NCI-H128 (cell line): ENCODE data around the gene NHLRC4.
A peak's percentile ranks its signal among the peaks of the same experiment; 100 is the strongest.
"Not testable (repeated sequence)": the region's sequence is repeated elsewhere in the genome, so short reads cannot be mapped to it uniquely, and the experiment has no call there.

Experiments used
- DNase-seq: peaks from one replicate; lab custom pipeline; 2025; ENCODE audit not compliant: unreplicated experiment; lab: John Stamatoyannopoulos, UW

The NHLRC4 gene

DNA sequence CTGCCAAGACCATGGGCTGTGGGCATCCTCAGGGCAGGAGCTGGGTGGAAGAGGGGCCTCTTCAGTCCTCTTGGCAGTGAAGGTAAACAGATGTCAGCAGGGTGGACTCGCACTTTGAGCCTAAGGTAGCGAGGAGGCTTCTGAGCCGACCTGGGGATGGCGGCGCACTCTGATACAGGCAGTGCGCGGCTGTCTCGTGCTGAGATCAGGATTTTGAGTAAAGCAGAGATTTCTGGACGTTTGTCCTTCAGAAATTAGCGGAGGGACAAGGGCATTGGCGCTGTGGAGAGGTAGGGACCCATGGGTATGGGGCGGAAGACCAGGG lies 29.9 kb downstream of the NHLRC4 start:
- no peak for DNase-seq

DNA sequence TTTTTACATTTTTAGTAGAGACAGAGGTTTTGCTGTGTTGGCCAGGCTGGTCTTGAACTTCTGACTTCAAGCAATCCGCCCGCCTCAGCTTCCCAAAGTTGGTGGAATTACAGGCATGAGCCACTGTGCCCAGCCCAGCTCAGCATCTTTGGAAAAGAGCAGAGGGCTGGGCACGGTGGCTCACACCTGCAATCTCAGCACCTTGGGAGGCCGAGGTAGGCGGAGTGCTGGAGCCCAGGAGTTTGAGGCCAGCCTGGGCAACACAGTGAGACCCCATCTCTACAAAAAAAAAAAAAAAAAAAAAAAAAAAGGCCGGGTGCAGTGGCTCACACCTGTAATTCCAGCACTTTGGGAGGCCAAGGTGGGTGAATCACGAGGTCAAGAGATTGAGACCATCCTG lies 30.9 kb downstream of the NHLRC4 start:
- not testable (repeated sequence) for DNase-seq

DNA sequence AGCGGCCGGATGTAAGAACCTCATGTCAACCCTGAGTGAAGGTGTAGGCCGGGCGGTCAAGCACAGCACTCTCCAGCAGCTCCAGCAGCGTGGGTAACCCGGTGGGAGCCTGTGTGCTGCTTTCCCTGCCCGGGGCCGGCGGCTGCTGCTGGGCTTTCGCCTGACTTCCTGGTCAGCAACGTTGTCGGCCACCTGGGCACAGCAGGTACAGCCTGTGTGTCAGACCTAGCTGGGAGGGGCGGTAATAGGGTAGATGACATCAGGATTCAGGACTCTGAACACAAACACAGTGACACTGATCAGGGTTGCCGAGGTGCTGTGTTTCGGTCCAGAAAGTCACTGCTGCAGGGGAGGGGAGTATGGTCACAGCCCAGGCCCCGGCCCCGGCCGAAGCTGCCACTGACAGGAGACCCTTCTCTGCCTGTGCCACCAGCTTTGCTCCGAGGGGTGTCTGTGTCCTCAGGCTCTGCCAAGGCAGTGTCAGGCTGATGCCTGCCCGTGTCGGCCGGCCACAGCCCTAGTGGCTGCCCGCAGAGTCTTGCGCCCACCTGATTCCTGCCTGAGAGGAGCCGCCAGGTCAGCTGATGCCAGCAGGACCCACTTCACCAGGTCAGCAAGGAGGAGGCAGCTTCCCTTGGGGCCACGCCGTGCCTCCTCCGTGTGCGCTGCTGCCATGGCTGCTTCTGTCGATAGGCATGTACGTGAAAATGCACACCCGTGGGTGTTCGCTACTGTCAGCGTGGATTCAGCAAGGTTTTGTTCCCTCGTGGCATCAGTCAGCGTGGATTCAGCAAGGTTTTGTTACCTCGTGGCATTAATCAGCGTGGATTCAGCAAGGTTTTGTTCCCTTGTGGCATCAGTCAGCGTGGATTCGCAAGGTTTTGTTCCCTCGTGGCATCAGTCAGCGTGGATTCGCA lies 32.3 kb downstream of the NHLRC4 start:
- DNase-seq = no peak

GRCh38 chr16:600781-601180 lies 34.0 kb downstream of the NHLRC4 start:
- DNase-seq = no peak

DNA sequence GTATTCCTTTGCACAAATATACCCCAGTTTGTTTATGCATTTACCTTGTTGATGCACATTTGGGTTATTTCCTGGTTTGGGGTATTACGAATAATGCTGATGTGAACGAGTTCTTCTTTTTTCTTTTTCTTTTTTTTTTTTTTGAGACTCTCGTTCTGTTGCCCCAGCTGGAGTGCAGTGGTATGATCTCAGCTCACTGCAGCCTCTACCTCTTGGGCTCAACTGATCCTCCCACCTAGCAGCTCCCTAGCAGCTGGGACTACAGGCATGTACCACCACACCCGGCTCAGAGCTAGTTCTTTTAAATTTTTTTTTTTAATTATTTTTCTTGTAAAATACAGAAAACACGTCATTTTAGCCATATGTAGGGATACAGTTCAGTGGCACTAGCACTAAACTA lies 37.1 kb downstream of the NHLRC4 start:
- no peak for DNase-seq

DNA sequence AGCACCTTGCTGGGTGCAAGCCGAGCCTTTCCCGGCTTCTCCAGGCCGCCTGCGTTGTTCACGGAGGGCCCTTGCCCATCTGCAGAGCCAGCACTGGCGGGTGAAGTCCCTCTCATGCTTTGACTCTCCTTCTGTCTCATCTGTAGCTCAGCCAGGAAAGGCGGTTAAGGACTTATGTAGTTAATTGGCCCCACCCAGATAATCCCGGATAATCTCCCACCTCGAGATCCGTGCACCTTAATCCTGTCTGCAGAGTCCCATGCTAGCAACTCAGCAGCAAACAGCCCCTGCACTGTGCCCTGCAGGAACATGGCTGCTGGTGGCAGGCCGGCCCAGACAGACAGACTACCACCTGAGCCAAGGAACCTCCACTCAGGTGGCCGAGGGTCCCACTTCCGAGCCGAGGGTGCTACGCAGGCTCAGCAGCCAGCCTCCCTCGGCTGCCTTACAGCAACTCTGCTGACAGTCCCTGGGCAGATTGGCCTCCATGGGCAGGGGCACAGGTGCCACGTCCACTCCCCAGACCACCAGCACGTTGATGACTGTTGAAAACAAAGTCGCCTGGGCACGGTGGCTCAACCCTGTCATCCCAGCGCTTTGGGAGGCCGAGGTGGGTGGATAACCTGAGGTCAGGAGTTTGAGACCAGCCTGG lies 40.0 kb downstream of the NHLRC4 start:
- no peak for DNase-seq

- DNase-seq = no peak
Observed at GRCh38 chr16:608019-608418, 41.2 kb downstream of the NHLRC4 start.

DNA sequence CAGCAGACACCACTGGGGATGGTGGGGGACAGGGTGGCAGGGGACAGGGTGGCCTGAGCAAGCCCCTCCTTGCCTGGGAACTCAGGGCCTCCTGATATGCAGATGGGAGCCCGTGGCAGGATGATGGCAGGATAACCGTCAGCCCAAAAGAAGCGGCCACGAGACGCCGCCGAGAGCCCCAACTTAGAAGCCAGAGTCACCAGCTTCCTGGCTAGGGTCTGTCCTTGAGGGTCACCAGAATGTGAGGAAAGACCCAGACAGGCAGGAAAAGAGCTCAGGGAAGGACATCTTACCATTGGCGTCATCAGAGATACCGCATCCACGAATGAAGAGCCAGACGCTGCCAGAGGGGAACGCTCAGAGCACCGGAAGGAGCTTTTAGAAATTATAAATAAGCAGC lies 42.5 kb downstream of the NHLRC4 start:
- no peak for DNase-seq

DNA sequence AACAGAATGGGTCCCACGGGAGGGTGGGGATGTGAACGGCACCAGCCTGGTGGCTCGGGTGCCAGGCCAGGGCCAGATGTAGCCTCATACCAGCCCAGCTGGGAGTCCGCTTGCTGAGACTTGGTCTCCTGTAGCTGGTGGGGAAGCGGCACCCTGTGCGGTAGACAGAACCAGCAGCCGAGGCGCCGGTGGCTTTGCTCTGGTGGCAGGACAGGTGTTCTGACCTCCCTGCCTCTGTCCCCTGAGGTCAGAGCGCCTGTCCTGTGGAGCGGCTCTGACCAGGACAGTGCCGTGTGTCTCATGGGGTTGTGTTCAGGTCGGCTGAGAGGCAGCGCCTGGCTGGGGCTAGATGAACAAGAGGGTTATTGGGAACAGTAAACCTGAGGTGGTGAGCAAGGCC lies 43.2 kb downstream of the NHLRC4 start:
- no peak for DNase-seq

DNA sequence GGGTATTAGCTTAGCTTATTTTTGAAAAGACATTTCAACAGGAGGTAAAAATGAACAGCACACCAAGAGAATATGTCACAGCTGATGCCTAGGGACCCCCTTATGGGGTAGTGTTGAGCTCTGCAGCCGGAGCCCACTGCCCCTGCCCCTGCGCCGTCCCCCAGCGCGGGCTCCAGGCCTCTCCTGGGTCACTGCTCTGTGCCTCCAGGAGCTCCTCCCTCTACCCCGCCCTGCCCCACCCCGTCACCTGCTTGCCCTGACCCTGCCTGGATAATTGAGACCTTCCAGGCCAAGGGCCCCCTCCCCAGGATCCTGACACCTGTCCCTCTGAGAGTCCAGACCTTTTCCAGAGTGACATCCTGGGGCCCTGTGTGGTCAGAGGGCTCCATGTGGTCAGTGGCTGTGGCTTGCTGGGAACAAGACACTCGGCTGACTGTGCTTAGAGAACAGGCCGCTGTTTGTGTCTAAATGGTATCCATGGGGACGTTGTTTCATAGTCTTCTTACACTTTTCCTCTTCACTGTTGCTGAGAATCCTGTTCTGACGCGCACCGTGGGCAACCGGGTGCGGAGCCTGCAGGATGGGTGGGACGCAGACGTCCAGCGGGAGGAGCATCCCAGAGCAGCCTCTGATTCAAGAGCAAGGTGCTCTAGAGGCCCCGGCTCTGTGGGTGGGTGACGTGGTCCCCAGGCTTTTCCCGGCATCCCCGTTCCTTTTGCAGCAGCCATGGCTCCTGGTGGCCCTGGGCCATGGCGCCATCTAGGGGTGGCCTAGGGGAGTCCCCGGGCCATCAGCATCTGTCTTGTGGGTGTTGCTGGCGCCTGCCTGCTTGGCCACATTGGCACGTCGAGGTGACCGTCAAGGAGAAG lies 43.9 kb downstream of the NHLRC4 start:
- DNase-seq = peak; percentile 7

GRCh38 chr16:615122-615521 lies 48.3 kb downstream of the NHLRC4 start:
- DNase-seq = no peak

GRCh38 chr16:616733-617586 lies 50.2 kb downstream of the NHLRC4 start:
- no peak for DNase-seq

GRCh38 chr16:617855-618254 lies 51.0 kb downstream of the NHLRC4 start:
- DNase-seq = no peak
